ENCODE data around the gene ARAP2. TPM values are rescaled to one million over a fixed set of nuclear protein-coding genes. Genes with fewer than 3 reads are reported as not detected.
A peak's percentile ranks its signal among the peaks of the same experiment; 100 is the strongest.

The ARAP2 gene
- total RNA-seq, 1 donor from 2014 or later: 45.4 TPM

DNA sequence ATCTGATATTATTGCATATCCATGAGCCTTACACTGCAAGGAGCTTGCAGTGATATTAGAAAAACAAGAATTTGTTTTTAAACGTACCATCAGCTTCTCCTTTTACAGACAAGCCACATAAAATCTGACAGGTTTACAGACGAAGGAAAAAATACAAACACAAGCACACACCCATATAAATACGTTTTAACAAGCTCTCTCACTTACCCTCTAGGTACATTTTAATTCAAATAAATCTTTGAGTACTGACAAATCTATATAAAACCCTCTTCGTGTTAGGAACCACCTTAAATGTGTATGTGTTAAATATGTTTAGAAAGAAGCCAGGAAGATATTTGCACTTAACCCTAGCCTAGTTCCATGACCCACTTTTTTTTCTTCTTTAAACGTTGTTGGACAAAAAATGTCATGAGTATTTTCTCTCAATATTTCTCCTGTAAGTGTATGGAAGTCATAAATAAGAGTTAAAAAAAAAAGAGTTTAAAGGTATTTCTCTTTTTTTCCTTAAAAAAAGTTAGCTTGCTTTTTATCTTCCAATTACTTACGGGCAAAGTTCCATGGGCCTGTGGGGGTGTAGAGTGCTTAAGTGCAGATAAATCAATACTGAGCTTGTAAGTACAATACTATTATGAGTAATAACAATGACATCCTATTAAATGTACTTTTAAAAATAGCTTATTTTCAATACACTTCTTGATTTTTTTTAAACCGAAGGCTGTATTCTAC is 1.5 kb downstream of the ARAP2 start:
- H3K4me1 Mint-ChIP-seq: peaks cover 46% of the 10 kb centered on the region
- intact Hi-C loops (cut with micrococcal nuclease): loop anchor here (1.0 to 2.0 kb wide), 2 partner anchors 32 to 54 kb away; no protein-coding TSS in a partner anchor

DNA sequence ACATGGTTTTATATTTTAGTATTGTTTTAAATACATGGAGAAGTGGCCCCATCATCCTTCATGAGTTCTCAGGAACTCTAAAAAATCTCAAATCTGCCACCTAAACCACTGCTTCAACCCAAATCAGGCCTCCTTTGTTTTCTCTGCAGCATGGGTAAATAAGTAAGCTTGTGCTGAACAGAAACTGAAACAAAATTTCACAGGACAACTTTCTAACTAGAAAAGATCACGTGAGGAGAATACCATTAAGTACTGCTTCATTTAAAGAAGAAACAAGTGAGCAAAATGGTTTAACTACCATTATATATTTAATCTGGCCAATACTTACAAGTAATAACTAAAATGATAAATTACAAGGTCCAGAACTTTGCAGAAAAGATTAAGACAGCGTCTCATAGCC is 2.5 kb downstream of the ARAP2 start:
- peaks cover 52% of the 10 kb centered on the region for H3K36me3 Mint-ChIP-seq (ENCODE audit: low read depth)

More for the DNA sequence above, 1.5 kb downstream of the ARAP2 start:
- Mint-ChIP-seq H3K27me3 (peaks cover 5% of the 10 kb centered on the region), H3K27ac (peak overlapping the region; percentile 96), H3K36me3 (ENCODE audit: low read depth) (peaks cover 42% of the 10 kb centered on the region), H3K9me3 (peaks cover 13% of the 10 kb centered on the region), H3K4me3 (peak overlapping the region; percentile 87)
- no peak for DNase-seq

DNA sequence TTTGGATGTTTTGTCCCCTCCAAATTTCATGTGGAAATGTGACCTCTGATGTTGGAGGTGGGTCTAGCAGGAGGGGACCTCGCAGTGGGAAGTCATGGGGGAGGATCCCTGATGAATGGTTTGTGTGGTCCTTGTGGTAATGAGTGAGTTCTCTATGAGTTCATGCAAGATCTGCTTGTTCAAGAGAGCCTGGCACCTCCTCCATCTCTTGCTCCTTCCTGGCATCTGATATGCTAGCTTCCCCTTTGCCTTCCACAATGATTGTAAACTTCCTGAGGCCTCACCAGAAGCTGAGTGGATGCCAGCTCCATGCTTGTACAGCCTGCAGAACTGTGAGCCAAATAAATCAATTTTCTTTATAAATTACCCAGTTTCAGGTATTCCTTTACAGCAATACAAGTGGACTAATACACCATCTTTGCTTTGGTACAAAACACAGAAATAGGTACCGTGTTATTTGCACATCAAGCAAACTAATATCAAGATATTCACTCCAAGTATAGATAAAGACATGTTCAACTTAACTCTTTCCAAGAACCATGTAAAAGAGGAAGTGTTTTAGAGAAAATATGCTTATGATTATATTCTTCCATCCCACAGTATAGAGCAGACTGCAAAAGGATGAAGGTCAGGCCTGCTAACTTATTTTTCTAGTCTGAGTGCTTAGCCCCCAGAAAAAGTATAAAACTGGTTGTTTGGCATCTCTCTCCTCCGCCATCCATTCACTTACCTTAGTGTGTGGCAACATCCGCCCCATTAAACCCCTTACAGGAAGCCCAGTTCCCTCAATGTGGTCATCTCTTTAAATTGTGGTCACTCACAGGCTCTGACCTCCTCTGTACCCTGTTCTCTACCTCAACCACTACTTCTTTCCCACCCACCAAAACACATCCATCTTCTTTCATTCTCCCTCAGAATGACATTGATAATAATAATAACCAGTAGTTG is 6.7 kb downstream of the ARAP2 start:
- Mint-ChIP-seq H3K4me3 (no peak overlapping the region), H3K9me3 (peaks cover 34% of the 10 kb centered on the region), H3K36me3 (ENCODE audit: low read depth) (peaks cover 82% of the 10 kb centered on the region), H3K27me3 (no peaks in the 10 kb centered on the region), H3K27ac (no peak overlapping the region), H3K4me1 (peaks cover 63% of the 10 kb centered on the region)
- DNase-seq: no peak
- intact Hi-C loops (cut with micrococcal nuclease): no loop called here

More for the DNA sequence above, 2.5 kb downstream of the ARAP2 start:
- H3K27me3 Mint-ChIP-seq: peaks cover 3% of the 10 kb centered on the region
- peak overlapping the region; percentile 87 for H3K4me3 Mint-ChIP-seq
- H3K9me3 Mint-ChIP-seq: peaks cover 13% of the 10 kb centered on the region
- intact Hi-C loops (cut with micrococcal nuclease): loop anchor here (2.0 kb wide), 2 partner anchors 15 to 53 kb away; no protein-coding TSS in a partner anchor
- peak; percentile 80 for DNase-seq
- H3K27ac Mint-ChIP-seq: peak overlapping the region; percentile 79
- H3K4me1 Mint-ChIP-seq: peaks cover 51% of the 10 kb centered on the region

DNA sequence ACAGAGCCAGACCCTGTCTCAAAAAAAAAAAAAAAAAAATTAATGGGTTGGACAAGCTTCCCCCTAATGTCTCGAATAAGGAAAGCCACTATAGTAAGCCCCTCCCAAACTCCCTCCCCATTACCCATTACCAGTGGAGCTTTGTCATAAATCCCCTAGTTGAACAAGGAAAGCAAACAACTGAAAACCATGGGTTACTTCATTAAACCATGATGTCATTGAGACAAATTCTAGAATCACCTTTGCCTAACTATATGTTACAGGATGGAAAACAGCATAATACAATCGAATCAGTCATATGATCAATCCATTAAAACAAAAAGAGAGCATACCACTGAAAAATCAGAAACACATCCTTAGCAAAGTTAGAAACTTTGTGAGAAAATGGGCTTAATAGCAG is 8.2 kb downstream of the ARAP2 start:
- intact Hi-C loops (cut with micrococcal nuclease): no loop called here
- Mint-ChIP-seq H3K36me3 (ENCODE audit: low read depth) (peaks cover 81% of the 10 kb centered on the region), H3K4me3 (no peak overlapping the region), H3K9me3 (peaks cover 40% of the 10 kb centered on the region), H3K27ac (no peak overlapping the region), H3K27me3 (no peaks in the 10 kb centered on the region), H3K4me1 (peaks cover 59% of the 10 kb centered on the region)
- no peak for DNase-seq

DNA sequence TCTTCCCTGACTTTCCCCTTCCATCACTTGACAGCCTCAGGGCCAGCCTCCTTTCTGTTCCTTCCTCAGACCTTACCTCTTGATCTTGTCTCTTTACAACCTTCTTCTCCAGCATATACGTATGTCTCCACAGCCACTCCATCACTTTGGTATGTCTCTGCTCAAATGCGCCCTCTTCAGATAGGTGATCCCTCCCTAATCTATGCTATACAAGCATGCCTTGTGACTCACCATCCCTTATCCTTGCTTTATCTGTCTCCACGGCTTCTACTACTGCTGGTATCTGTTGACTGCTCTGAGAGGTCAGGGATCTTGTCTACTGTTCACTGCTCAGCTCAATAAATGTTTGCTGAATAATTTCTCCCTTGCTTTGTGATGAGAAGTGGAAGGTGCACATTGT is 9.0 kb downstream of the ARAP2 start:
- intact Hi-C loops (cut with micrococcal nuclease): no loop called here
- Mint-ChIP-seq H3K27me3 (no peaks in the 10 kb centered on the region), H3K4me1 (peaks cover 56% of the 10 kb centered on the region), H3K9me3 (peaks cover 40% of the 10 kb centered on the region), H3K27ac (peak overlapping the region; percentile 7), H3K36me3 (ENCODE audit: low read depth) (peaks cover 81% of the 10 kb centered on the region), H3K4me3 (no peak overlapping the region)
- DNase-seq: no peak

DNA sequence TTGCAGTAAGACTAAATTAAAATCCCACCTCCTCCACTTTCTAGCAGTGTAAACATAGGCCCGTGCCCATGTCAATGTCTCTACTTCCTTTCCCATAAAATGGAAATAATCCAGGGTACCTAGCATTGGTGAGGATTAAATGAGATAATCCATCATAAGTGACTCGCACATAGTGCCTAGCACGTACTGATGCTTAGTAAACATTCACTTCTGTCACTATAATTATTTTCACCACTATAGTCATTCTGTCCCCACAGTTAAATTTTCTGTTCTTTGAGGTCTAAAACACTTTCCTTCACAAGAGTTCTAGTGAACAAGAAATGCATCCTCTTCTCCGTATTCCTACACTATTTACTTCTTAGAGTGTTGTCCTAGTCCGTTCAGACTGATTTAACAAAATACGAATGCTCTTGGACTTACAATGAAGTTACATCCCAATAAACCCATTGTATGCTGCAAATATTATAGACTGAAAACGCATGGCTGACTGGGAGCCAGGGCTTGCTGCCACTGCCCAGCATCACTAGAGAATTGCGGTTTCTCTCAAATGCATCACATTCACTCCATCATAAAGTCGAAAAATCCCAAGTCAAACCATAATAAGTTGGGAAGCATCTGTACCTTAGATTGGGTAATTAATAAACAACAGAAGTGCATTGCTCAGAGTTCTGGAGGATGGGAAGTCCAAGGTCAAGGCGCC is 10.6 kb downstream of the ARAP2 start:
- intact Hi-C loops (cut with micrococcal nuclease): no loop called here
- Mint-ChIP-seq H3K36me3 (ENCODE audit: low read depth) (peaks cover 71% of the 10 kb centered on the region), H3K4me1 (peaks cover 49% of the 10 kb centered on the region), H3K27ac (peak overlapping the region; percentile 20), H3K27me3 (no peaks in the 10 kb centered on the region), H3K9me3 (peaks cover 33% of the 10 kb centered on the region), H3K4me3 (no peak overlapping the region)
- no peak for DNase-seq

DNA sequence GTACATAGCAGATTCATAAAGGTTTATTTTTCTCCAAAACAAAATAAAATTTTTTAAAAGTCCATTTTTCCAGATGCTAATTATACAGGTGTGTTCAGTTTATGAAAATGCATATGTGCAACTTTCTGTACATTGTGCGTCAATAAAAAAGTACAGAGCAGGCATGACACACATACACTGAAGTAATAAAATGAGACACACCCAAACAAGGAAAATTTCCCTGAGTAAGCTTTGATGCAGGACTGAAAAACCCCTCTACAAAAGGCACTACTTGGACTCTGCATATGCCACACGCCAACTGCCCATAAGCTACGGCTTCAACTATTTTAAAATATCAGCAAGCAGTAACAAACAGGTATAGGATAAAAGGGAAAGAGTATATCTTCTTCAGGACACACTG is 13.8 kb downstream of the ARAP2 start:
- intact Hi-C loops (cut with micrococcal nuclease): no loop called here
- no peaks in the 10 kb centered on the region for H3K27me3 Mint-ChIP-seq
- H3K27ac Mint-ChIP-seq: peak overlapping the region; percentile 12
- H3K9me3 Mint-ChIP-seq: peaks cover 24% of the 10 kb centered on the region
- DNase-seq: no peak
- no peak overlapping the region for H3K4me3 Mint-ChIP-seq
- H3K4me1 Mint-ChIP-seq: peaks cover 43% of the 10 kb centered on the region
- peaks cover 59% of the 10 kb centered on the region for H3K36me3 Mint-ChIP-seq (ENCODE audit: low read depth)

DNA sequence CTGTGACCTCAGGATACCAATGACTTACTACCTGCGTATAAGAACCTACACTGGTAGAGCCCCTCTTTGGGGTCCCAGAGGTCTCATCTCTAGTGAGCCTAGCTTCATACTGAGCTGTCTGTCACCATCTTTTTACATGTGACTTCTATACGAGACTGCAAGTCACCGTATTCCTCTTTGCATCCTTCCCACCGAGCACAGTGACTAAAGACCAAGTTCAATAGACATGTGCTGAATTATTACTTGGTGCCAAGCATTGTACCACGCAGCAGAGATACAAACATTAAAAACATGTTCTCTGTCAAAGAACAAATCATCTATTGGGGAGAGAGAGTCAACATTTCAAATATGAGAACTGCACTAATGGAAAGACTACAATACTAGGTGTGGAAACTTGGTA is 16.4 kb downstream of the ARAP2 start:
- Mint-ChIP-seq H3K27me3 (no peaks in the 10 kb centered on the region), H3K27ac (no peak overlapping the region), H3K9me3 (peaks cover 7% of the 10 kb centered on the region), H3K4me1 (peaks cover 34% of the 10 kb centered on the region), H3K4me3 (no peak overlapping the region), H3K36me3 (ENCODE audit: low read depth) (peaks cover 45% of the 10 kb centered on the region)
- intact Hi-C loops (cut with micrococcal nuclease): loop anchor here (2.0 kb wide), 1 partner anchor 13 kb away; no protein-coding TSS in a partner anchor
- DNase-seq: no peak

DNA sequence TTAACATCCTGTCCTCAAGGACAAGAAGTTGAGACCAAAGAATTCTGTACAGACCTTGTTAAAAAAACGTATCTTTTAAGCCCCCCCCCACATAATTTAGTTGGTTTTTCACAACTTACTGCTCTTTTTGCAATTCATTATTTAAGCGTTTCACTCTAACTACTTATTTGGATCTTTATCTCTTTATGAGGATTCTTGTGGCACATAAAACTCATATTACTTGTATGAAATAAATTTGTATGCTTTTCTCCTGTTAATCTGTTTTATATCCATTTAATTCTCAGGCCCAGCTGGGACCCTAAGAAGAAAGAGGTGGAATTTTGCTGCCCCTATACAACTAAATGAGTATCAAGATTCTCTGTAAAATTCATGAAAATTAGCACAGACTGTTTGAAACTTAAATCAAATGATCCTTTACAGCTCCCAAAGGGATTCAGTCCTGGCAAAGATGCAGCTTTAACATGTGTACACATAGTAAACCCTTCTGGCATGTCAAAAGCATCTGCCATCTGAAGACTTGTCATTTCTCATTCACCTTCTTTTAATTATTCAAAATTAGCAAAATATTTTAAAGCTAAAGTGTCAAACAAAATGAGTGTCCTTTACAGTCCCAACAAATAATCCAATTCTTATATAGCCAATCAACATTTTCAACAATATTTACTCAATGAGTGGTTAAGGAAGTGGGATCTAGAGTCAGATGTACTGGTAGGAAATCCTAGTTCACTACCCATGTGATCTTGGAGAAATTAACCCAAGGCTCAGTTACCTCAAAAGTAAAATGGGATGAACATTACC is 17.7 kb downstream of the ARAP2 start:
- Mint-ChIP-seq H3K4me1 (peaks cover 31% of the 10 kb centered on the region), H3K27me3 (no peaks in the 10 kb centered on the region), H3K27ac (no peak overlapping the region), H3K9me3 (no peaks in the 10 kb centered on the region), H3K36me3 (ENCODE audit: low read depth) (peaks cover 39% of the 10 kb centered on the region), H3K4me3 (no peak overlapping the region)
- no peak for DNase-seq
- intact Hi-C loops (cut with micrococcal nuclease): loop anchor here (2.0 kb wide), 1 partner anchor 14 kb away; no protein-coding TSS in a partner anchor

DNA sequence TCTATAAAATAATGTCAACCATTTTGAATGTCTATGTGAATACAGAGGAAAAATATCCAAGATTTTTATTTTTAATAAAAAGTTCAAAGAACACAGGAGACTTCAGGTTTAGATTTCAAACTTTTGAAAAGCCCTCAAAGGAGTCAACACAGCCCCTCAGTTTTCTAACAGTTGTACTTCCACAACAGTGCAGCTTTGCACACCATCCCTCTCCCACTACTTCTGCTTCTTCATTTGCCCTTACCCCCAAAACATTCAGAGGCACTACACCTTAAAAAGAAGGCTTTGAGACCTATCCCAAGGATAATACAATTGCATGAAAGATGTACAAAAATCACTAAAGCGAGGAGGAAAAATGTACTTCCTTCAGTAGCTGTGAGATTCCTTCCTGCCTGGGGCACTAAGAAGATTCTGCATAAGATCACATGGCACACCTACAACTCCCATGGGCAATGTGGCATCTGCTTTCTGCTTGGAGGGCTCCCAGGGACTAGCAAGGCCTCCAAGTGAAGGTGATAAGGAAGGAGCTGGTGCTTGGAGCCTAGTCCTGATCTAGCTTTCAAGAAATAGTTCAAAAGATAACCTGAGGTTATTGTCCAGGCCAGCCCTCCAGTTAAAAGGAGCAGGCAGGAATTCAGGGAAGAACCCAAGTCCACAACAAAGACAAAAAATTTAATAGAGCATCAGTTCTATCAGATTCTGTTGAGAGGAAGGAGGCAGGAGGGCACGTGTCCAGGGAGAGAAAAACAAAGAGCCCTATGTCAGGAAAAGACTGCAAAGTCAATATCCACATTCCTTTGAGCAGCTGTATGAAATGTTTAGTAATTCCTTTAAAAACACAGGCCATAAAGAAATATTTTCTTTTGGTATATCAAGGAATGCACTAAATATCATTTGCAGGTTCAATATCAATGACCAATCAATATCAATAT is 19.1 kb downstream of the ARAP2 start:
- peaks cover 36% of the 10 kb centered on the region for H3K36me3 Mint-ChIP-seq (ENCODE audit: low read depth)
- no peaks in the 10 kb centered on the region for H3K9me3 Mint-ChIP-seq
- peak overlapping the region; percentile 5 for H3K4me3 Mint-ChIP-seq
- peak overlapping the region; percentile 22 for H3K27ac Mint-ChIP-seq
- H3K27me3 Mint-ChIP-seq: no peaks in the 10 kb centered on the region
- H3K4me1 Mint-ChIP-seq: peaks cover 27% of the 10 kb centered on the region
- intact Hi-C loops (cut with micrococcal nuclease): no loop called here
- DNase-seq: no peak

DNA sequence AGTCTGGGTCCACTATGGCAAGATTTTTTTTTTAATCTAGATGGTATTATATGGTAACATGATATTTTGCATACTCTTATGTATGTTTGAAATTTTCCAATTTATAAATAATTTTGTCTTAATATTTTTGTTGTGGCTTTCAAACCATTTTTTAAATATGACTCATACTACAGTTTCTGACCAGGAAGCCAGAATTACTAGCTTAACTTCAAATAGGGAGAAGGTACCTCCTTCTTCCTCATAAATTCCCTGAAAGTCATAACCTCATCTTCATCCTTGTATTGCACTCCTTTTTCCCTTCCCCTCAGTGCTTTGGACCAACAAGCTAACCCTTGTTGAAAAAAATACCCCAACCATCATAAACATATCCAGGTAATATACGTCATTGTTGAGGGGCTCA is 21.6 kb downstream of the ARAP2 start:
- Mint-ChIP-seq H3K9me3 (no peaks in the 10 kb centered on the region), H3K36me3 (ENCODE audit: low read depth) (peaks cover 31% of the 10 kb centered on the region), H3K27ac (no peak overlapping the region), H3K4me1 (peaks cover 39% of the 10 kb centered on the region), H3K27me3 (no peaks in the 10 kb centered on the region), H3K4me3 (no peak overlapping the region)
- no peak for DNase-seq
- intact Hi-C loops (cut with micrococcal nuclease): no loop called here

DNA sequence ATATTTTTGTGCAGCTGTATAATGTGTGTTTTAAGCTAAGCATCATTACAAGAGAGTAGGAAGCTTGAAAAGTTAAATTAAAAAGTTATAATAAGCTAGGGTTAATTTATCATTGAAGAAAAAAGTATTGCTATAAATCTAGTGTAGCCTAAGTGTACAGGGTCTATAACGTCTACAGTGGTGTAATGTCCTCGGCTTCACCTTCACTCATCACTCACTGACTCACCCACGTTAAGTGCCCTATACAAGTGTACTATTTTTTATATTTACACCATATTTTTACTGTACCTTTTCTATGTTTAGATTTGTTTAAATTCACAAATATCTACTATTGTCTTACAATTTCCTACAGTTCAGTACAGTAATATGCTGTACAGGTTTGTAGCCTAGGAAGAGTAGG is 23.5 kb downstream of the ARAP2 start:
- H3K4me3 Mint-ChIP-seq: no peak overlapping the region
- DNase-seq: no peak
- H3K27ac Mint-ChIP-seq: no peak overlapping the region
- H3K36me3 Mint-ChIP-seq (ENCODE audit: low read depth): peaks cover 21% of the 10 kb centered on the region
- no peaks in the 10 kb centered on the region for H3K27me3 Mint-ChIP-seq
- intact Hi-C loops (cut with micrococcal nuclease): no loop called here
- peaks cover 32% of the 10 kb centered on the region for H3K4me1 Mint-ChIP-seq
- no peaks in the 10 kb centered on the region for H3K9me3 Mint-ChIP-seq
